ENCODE results near the gene CXCR1. TPM values are rescaled to one million over a fixed set of nuclear protein-coding genes. Genes with fewer than 3 reads are reported as not detected.

CXCR1 gene
- total RNA-seq, 1 experiment from 2014 or later = not detected

- Mint-ChIP-seq H3K4me1 (0 out of 4 replicates have a peak, but pooled peaks cover 0 to 3% of the 10 kb centered on the region in 2 experiments), H3K36me3 (ENCODE audit: insufficient read depth in 1 of 3, low read depth in 3 of 3) (peaks cover 2 to 4% (median 4%) of the 10 kb centered on the region in 3 experiments; a peak in 3 of 7 replicates), H3K27ac (no peak overlapping the region), H3K27me3 (ENCODE audit: low read depth) (peaks cover 9% of the 10 kb centered on the region), H3K9me3 (peaks cover 11 to 13% of the 10 kb centered on the region in 2 experiments), H3K4me3 (no peak overlapping the region)
- H3K27ac ChIP-seq (ENCODE audit: insufficient read length, low read depth, low read length) = no peak overlapping the region
- no peaks in the 10 kb centered on the region for H3K4me1 ChIP-seq (ENCODE audit: insufficient read depth, low read length)
- H4K91ac ChIP-seq (ENCODE audit: insufficient read length, low read depth, low read length) = no peak overlapping the region
- no peak for DNase-seq
- no peak overlapping the region for H2BK5ac ChIP-seq (ENCODE audit: insufficient read length, low read length)
- no peak overlapping the region for H2AFZ ChIP-seq (ENCODE audit: low read length)
- no peak overlapping the region for H3T11ph ChIP-seq (ENCODE audit: low read length)
- H3K4me2 ChIP-seq (ENCODE audit: insufficient read depth, insufficient read length, low read length) = no peak overlapping the region
- no peak overlapping the region for H2BK12ac ChIP-seq (ENCODE audit: insufficient read length, low read depth, low read length)
- H3K27me3 ChIP-seq (ENCODE audit: insufficient read depth, low read length) = no peaks in the 10 kb centered on the region
- H3K4ac ChIP-seq (ENCODE audit: low read depth, low read length) = no peak overlapping the region
- no peaks in the 10 kb centered on the region for H3K79me2 ChIP-seq (ENCODE audit: insufficient read depth, low read length)
- H3K23me2 ChIP-seq (ENCODE audit: insufficient read length, low read depth, low read length, poor library complexity, severe bottlenecking) = no peaks in the 10 kb centered on the region
- no CpG with 5 or more reads among the region's 5 CpGs for WGBS (ENCODE audit: extremely low coverage, insufficient read length, low lambda C conversion rate)
- no peak overlapping the region for H3K9ac ChIP-seq (ENCODE audit: extremely low read depth, insufficient read length, low read length)
- no peak overlapping the region for H2BK15ac ChIP-seq (ENCODE audit: low read depth, low read length)
- H3K18ac ChIP-seq (ENCODE audit: insufficient read length, low read depth, low read length) = no peak overlapping the region
- H3K9me3 ChIP-seq (ENCODE audit: control insufficient read depth, low read depth, low read length) = peaks cover 5% of the 10 kb centered on the region
- H2BK120ac ChIP-seq (ENCODE audit: low read depth, low read length, poor library complexity, severe bottlenecking) = no peak overlapping the region
- H2AK5ac ChIP-seq (ENCODE audit: insufficient read length, low read length) = no peak overlapping the region
- H4K5ac ChIP-seq (ENCODE audit: insufficient read length, low read depth, low read length) = no peak overlapping the region
- H2BK20ac ChIP-seq (ENCODE audit: low read depth, low read length, poor library complexity, severe bottlenecking) = no peak overlapping the region
- no peak overlapping the region for H3K56ac ChIP-seq (ENCODE audit: insufficient read length, low read depth, low read length)
- H3K79me1 ChIP-seq (ENCODE audit: insufficient read depth, low read depth, low read length, poor library complexity, severe bottlenecking) = no peaks in the 10 kb centered on the region
- no peak overlapping the region for H3K14ac ChIP-seq (ENCODE audit: insufficient read depth, low read length)
- no peak overlapping the region for H4K8ac ChIP-seq (replicated peaks; ENCODE audit: insufficient read length, low read depth, low read length)
- H3K23ac ChIP-seq (ENCODE audit: insufficient read length, low read depth, low read length) = no peak overlapping the region
- no peaks in the 10 kb centered on the region for H4K20me1 ChIP-seq (ENCODE audit: control insufficient read depth, insufficient read depth, insufficient read length)
- TF ChIP-seq CTCF (conservative IDR thresholded peaks at IDR 0.05) = no peak
Measured at GRCh38 chr2:218149098-218149497, 17.7 kb downstream of the CXCR1 start.

All from H9 (cell line).